NCI-H187 treated with DMSO at 0.1 percent for 48 hours (cell line): ENCODE measurements around the gene EXOSC9.

Experiments
- DNase-seq: peaks from one replicate; lab custom pipeline; 2025; lab: John Stamatoyannopoulos, UW

The EXOSC9 gene

DNA sequence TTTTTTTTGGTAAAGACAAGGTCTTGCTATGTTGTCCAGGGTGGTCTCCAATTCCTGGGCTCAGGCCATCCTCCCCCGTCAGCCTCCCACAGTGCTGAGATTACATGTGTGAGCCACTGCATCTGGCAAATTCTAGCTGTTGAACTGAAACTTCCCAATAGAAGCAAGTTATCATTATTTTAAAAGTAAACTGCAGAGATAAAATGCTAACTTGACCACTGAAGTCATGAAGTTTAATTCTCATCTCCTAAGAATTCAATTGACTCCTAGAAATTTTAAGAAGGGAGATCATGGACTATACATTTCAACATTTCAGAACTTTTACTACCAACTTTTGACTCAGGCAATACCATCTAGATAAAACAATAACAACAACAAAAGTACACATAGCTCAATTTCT lies 11.7 kb upstream of the EXOSC9 start:
- no peak for DNase-seq

DNA sequence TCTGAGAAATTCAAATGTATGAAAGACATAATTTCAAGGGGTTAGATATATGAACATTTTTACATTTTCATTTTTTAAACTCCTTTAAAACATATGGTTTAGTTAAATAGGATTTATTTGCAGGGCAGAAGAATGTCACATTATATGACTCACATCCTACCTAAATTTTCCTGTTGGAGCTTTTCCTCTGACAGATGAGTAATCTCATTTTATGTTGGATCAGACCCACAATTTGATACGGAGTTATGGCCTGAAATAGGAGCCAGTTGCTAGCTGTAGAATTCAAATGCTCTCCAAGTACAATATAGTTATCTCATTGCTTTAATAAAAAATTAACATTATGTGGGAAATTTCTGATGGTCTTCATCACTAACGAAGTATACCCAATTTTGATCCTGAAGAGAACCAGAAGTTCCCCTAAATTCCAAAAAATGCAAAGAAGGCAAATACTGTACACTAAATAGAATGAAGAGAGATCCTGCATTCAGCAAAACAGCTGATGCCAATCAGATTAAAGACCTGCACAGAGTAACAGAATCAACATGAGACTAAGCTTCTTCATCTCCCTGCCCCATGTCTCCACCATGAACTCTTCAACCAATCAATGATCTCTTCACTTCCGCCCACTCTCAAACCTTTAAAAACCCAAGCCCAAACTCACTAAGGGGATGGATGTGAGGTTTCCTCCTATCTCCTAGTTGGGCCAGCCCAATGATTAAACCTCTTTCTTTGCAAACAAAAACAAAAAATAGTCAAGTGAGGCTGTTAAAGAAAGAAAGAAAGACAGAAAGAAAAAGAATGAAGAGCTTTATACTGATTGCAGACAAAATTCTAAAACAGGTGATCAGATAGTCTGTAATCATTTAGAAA lies 10.9 kb upstream of the EXOSC9 start:
- DNase-seq: no peak

- DNase-seq: no peak
These were observed 10.1 kb upstream of the EXOSC9 start for GRCh38 chr4:121790976-121791375.

DNA sequence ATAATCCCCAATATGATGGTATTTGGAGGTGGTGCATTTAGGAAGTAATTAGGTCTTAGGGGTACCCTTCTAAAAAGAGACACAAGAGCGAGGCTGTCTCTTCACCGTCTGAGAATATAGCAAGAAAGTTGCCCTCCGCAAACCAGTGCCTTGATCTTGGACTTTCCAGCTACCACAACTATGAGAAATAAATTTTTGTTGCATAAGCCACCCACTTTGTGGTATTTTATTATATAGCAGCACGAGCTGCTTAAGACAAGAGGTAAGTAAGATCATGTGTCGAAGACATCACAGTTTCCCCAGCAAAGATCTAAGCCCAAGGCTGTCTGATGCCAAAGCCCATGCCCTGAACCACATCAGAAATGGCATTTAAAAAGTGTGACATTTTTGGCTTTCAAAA lies 9.6 kb upstream of the EXOSC9 start:
- no peak for DNase-seq

- DNase-seq: no peak
These were observed 8.2 kb upstream of the EXOSC9 start for GRCh38 chr4:121792966-121793365.

DNA sequence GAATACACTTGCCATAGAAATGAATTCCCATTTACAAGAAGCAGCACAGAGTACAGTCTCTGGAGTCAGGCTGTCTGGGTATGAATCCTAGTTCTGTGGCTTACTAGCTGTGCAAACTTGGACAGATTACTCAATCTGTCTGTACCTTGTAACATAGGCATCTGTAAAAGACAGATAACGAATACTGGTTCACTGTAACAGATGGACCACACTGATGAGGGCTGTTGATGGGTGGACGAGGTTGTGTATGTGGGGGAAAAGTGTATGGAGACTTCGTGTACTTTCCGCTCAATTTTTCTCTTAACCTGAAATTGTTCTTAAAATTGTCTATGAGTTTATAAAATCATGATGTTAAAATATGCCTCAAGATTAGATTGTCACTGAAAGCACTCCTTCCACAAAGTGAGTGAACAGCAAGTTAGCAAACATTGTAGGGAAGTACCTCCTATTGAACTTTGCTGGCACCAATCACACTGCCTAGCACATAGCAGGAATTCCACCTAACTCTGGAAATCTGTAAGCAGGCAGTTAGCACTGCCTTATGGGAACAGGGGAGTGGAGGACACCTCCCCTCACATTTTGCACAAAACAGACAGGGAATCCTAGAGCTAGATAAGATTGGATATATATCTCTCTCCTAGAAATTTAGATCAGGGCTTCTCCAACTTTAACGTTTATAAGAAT lies 6.5 kb upstream of the EXOSC9 start:
- DNase-seq: no peak

DNA sequence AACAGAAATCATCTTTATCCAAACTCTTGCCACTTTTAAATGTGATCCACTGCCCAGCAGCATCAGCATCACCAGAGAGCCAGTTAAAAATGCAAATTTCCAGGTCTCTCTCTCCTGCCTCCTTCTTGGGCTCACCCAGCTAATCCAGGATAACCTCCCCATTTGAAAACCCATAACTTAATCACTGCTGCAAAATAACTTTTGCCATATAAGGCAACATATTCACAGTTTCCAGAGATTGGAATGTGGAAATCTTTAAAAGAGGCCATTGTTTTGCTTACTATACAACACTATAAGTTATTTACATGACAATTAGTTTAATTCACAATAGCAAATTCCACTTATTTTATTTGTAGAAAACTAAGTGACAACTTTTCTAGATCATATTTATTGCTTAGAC lies 4.8 kb upstream of the EXOSC9 start:
- no peak for DNase-seq

DNA sequence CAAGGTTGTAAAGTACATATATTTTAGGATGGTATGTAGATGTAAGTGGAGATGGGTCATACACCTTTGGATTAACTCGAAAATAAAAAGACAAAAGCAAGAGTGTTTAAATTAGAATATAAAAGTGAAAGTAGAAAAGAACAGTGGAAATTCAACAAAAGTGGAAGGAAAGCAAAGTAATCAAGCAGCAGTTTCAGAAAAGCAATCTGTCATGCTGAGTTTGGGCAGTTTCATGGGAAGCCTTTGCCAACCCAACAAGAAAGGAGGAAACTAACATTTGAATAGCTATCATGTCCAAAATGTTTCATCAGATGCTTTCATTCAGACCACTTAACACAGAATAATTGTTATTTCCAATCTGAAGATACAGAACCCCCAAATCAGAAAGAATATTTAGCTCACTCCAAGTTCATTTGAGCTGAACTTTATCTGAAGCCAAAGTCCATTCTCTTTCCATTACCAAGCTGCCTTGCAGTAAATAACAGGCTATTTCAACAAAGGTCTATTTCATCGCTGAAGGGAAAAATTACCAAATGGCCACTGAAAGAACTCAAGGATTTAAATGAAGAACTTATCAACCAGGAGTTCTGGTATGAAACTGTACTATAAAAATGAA lies 1.8 kb upstream of the EXOSC9 start:
- no peak for DNase-seq

DNA sequence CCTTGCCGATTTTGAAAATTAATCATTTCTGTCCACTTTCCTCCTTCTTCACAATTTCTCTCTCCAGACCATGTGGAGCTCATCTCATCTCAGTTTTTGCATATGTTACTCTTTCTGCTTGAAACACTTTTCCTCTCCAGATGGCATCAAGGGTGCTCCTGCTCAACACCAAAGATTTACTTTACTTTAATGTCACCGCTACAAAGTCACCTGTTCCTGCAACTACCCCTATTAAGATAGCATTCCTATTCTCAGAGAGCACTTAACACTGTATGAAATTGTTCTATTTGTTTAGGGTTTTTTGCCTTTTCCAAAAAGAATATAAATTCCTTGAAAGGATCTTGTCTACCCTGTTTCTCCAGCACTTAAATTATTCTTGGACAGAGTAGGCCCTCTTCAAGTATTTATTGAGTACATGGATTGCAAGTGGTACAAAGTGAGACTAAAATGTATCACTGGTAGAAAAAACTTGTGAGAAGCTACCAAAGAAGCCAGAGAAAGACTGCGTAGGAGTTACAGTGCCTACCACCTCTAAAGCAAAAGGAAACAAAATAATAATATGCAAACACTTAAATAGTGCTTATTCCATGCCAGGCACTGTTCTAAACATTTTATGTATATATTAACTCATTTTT lies 1.1 kb upstream of the EXOSC9 start:
- no peak for DNase-seq

DNA sequence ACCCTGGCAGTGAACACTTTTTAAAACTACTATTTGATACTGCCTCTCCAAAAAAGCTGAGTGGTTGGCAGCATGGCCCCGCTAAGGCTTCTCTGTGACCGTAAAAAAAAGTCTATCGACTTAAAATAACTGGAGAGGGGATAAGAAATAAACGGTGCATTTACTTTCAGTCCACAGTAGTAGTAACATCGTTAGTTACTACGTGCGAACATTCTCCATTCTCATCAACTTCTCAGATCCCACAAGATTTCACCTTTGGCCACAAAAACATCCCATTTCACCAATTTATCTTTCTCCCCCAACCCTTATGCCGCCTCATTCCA lies 524 bp upstream of the EXOSC9 start:
- DNase-seq: no peak

DNA sequence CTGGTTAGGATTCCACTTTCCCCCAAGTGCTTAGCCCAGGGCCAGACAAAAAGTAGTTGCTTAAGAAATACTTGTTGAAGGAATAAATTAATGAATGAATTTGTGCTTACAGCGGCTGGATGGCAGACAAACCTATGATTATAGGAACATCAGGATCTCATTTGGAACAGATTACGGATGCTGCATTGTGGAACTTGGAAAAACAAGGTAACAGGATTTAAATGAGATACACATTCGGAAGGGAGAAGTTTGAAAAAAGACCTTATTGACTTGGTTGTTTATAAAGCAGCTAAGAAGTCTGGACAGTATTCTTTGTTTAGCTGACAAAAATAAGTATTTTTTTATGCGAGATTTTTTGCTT lies 572 bp downstream of the EXOSC9 start:
- DNase-seq: no peak

DNA sequence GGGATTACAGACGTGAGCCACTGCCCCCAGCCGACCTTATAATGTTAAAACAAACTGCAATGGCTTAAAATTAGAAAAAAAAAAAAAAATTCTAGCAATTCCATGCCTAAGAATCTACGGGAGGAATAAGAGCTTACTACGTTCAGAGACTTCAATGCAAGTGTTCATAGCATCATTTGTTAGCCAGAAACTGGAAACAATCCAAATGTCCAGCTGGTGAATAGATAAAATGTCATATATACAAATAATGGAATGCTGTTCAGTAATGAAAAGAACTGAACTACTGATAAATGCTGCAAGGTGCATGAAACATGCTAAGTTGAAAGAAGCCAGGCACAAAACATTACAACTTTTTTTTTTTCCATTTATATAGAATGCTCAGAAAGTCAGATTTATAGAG lies 5.3 kb downstream of the EXOSC9 start:
- no peak for DNase-seq

DNA sequence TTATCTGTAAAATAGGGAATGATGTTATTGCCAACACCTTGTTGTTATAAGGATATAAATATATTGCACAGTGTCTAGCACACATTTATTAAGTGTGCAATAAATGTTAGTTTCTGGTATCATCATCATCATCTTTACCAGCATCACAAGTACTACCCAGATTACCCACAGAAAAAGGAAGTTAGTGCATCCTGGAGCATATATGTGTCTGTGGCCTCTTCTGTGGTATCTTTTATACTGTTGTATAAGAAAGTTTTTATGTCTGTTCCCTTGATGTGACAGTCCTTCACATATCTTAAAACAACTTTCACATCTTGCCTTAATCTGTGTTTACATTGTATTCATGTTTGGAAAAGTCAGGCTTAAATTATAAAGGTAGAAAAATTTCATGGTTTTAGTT lies 10.0 kb downstream of the EXOSC9 start:
- no peak for DNase-seq

GRCh38 chr4:121814756-121815155 lies 13.6 kb downstream of the EXOSC9 start:
- no peak for DNase-seq

- no peak for DNase-seq
These were observed 15.9 kb downstream of the EXOSC9 start for GRCh38 chr4:121817006-121817405.

- DNase-seq: no peak
These were observed 16.6 kb downstream of the EXOSC9 start for GRCh38 chr4:121817701-121818100.

DNA sequence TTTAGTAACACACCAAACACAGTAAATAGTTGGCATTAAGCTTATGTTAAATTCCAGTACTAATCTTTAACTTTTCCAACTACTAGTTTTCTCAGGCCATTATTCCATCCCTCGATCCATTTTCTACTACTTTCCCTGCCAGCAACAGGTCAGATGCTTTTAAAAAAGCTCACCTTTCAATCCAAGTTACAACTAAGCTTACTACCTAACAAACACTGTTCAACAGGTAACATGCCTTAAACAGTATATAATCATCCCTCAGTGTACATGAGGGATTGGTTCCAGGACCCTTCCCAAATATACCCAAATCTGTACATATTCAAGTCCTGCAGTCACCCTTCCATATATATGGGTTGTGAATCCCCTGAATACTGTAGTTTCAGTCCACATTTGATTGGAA lies 17.1 kb downstream of the EXOSC9 start:
- no peak for DNase-seq

DNA sequence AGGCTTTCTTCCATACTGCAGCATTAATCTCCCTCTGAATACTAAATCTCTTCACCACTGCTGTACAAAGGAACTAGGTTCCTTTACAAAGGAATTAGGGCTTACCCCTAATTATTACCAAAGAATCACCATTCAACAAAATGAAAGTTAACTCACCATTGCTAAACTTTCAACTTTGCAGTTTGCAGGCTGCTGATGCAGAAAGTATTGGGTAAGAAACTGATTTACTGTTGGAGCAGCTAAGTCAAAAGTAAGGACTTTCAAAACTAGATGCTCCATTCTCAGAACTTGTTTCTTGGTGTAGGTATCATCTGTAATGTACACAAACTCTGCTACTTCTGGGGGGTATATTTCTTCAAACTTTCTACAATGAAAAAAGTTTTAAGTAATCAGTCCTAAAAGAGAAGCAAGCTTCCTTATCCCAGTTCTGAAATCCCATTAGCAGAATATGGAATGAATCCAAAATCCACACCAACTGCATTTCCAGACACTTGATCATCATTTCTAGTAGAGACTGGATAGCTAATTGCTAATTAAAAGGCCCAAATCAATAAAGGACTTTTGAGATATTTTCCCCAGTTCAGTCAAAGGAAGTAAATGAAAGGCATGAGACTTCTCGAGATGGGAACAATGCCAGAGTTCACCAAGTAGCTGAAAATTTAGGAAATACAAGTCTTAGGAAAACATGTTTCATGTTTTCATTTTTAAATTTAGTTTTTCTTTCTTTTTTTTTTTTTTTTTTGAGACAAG lies 18.3 kb downstream of the EXOSC9 start:
- DNase-seq: no peak

- no peak for DNase-seq
These were observed 20.9 kb downstream of the EXOSC9 start for GRCh38 chr4:121822047-121822446.

DNA sequence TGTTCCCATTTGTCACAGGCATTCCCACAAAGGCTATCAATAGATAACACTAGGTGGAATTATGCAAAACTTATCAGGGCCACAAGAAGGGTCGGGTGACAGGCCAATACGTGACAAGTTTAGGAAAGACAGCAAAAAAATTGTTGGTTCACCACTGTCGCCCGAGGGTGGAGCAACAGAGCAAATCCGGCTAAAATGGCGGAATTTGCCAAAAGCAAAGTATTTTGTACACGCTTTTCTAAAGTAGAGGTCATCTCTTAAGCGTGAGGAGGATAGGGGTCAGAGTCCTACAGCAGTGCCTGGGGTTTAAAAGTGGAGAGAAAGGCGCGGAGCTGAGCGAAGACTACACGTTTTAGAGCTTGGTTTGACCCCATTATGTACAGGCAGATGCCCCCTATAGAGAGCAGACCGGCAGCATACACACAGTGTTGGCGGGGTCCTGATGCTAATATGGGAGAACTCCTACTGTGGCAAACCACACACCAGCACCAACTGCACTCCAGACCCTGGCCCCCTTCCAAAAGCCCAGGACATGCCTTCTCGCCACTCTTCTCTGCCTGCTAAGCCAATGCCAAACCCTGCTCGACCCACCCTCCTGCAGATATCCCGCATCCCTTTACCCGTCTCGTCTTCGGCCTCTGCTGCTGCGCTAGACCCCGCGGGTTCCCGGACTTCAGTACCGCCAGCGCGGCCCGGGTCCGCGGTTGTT lies 21.8 kb downstream of the EXOSC9 start:
- DNase-seq: no peak

DNA sequence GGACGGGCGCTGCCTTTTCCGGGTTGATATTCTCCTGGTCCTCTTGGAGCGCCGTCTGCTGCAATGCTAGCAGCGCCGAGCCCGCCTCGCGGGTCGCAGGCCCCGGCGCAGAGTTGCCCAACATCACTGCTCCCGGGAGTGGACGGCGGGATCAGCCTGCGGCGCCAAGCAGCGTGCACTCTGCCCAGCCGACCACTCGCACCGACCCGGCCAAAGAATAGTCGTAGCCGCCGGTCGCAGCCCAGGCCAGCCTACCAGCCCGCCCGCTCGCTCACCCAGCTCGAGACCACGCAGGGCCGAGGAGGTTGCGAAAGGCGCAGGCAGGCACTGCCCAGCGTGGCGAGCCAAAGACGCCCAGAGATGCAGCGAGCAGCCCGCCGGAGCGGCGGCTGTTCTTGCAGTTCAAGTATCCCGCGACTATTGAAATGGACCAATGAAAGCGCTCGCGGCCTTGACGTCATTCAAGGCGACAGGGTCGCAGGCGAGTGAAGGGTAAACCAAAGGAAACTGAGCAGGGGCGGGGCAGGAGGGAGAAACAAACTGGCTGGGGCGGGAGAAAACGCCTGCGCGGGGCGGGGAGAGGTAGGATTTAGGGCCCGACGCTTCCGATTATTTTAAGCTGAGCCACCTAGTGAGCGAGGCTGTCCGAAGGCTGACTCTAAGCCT lies 22.5 kb downstream of the EXOSC9 start, which contains the start of gene CCNA2:
Gene CCNA2 (minus strand): TSS at position 379 of the 666 bp plus-strand sequence. CDS start 255 bp downstream, at position 124.
- DNase-seq: peak; percentile 60
